Brain microvascular endothelial cell (primary cell): ENCODE measurements around the gene TMEM120B.

Experiments used
- DNase-seq: peaks from one replicate; pipeline ENCODE4 v3.0.0-alpha.2; 2020
- H3K27ac ChIP-seq: fragments of 250-450 bp; sonication (Bioruptor Pico); 2 replicates; pipeline ENCODE4 v1.5.1; 2020; ENCODE audit warnings: mild to moderate bottlenecking, moderate library complexity
- H3K27me3 ChIP-seq: fragments of 250-450 bp; sonication (Bioruptor Pico); replicated peaks from 2 replicates; pipeline ENCODE4 v1.5.1; 2020; ENCODE audit warnings: mild to moderate bottlenecking
- H3K36me3 ChIP-seq: fragments of 250-450 bp; sonication (Bioruptor Pico); replicated peaks from 2 replicates; pipeline ENCODE4 v1.5.1; 2020; ENCODE audit warnings: mild to moderate bottlenecking
- H3K4me3 ChIP-seq: 2 replicates; pipeline ENCODE4 v1.5.1; 2011; ENCODE audit warnings: low read depth, mild to moderate bottlenecking, control low read depth, low read length, moderate library complexity
- CTCF ChIP-seq: IDR thresholded peaks from 2 replicates; pipeline ENCODE4 v1.5.1; 2011; ENCODE audit warnings: low read depth, mild to moderate bottlenecking, moderate library complexity, low read length, control low read depth, inconsistent platforms; ENCODE audit errors: missing control alignments
- in situ Hi-C: cut with HindIII; loops from 2 replicates; pipeline ENCODE4 v1.10.0; 2017; ENCODE audit warnings: low sequenced_read_pairs, low pct_ligation_motif_present

TMEM120B gene

GRCh38 chr12:121791671-121792551, 79.4 kb downstream of the TMEM120B start:
- no peaks in the 10 kb centered on the region for H3K27me3 ChIP-seq
- no peak overlapping the region for H3K4me3 ChIP-seq
- DNase-seq, result no peak
- TF ChIP-seq CTCF, result no peak
- H3K27ac ChIP-seq, result no peak overlapping the region
- peaks cover 3% of the 10 kb centered on the region for H3K36me3 ChIP-seq
- in situ Hi-C loops, result no loop called here

GRCh38 chr12:121792607-121793439, 80.3 kb downstream of the TMEM120B start:
- in situ Hi-C loops, result no loop called here
- H3K27ac ChIP-seq, result no peak overlapping the region
- peak overlapping the region; percentile 61 for H3K4me3 ChIP-seq
- TF ChIP-seq CTCF, result no peak
- H3K27me3 ChIP-seq, result no peaks in the 10 kb centered on the region
- H3K36me3 ChIP-seq, result peaks cover 3% of the 10 kb centered on the region
- DNase-seq, result no peak

- TF ChIP-seq CTCF, result no peak
- Histone ChIP-seq H3K36me3 (peaks cover 3% of the 10 kb centered on the region), H3K4me3 (peak within 1 kb of the TSS; percentile 61), H3K27me3 (no peaks in the 10 kb centered on the region), H3K27ac (peak within 1 kb of the TSS; percentile 69)
- DNase-seq, result no peak
- in situ Hi-C loops, result no loop called here
Observed at GRCh38 chr12:121793440-121793837, 80.9 kb downstream of the TMEM120B start, which contains the start of gene RHOF. Gene RHOF (minus strand): TSS chr12:121793688. CDS start chr12:121793633, 55 bp downstream.

GRCh38 chr12:121793838-121794533, 81.4 kb downstream of the TMEM120B start:
- TF ChIP-seq CTCF, result peak; percentile 96
- DNase-seq, result peak; percentile 86
- peak overlapping the region; percentile 69 for H3K27ac ChIP-seq

GRCh38 chr12:121794534-121795033, 82.0 kb downstream of the TMEM120B start:
- H3K36me3 ChIP-seq, result peaks cover 3% of the 10 kb centered on the region
- in situ Hi-C loops, result no loop called here

More at GRCh38 chr12:121793838-121794533, 81.4 kb downstream of the TMEM120B start:
- no peaks in the 10 kb centered on the region for H3K27me3 ChIP-seq
- in situ Hi-C loops, result no loop called here
- peak overlapping the region; percentile 61 for H3K4me3 ChIP-seq
- H3K36me3 ChIP-seq, result peaks cover 3% of the 10 kb centered on the region

More at GRCh38 chr12:121794534-121795033, 82.0 kb downstream of the TMEM120B start:
- DNase-seq, result no peak
- Histone ChIP-seq H3K4me3 (peak overlapping the region; percentile 33), H3K27me3 (no peaks in the 10 kb centered on the region), H3K27ac (peak overlapping the region; percentile 69)
- no peak for TF ChIP-seq CTCF
